Natural killer cell (primary cell): Measurements from ENCODE around the gene TTC9B. TPM values are rescaled to one million over a fixed set of nuclear protein-coding genes. Genes with fewer than 3 reads are reported as not detected.
"Not testable (repeated sequence)": the region's sequence is repeated elsewhere in the genome, so short reads cannot be mapped to it uniquely, and the experiment has no call there.

ENCODE experiments used
- ATAC-seq, 3 donors: fragments of 150-1000 bp in 2 of 3; fragments of 200-7000 bp in 1 of 3; cut with Tn5 transposase; 1 replicate in 1 of 3; 2 replicates in 2 of 3; pipeline ENCODE4 v1.10.0; 2021; ENCODE audit warnings: mild to moderate bottlenecking in 2 of 3, moderate library complexity in 2 of 3
- DNase-seq, 2 donors: peaks; one replicate each; pipeline versions ENCODE4 v3.0.0 to v3.0.0-alpha.2; 2013 to 2021; ENCODE audit warnings: mixed read lengths in 1 of 2
- H3K27ac ChIP-seq: one replicate; pipeline ENCODE4 v1.5.1; 2013; ENCODE audit warnings: mild to moderate bottlenecking, low read length
- H3K27me3 ChIP-seq: one replicate; pipeline ENCODE4 v1.6.1; 2013; ENCODE audit warnings: low read length; ENCODE audit not compliant: control insufficient read depth, insufficient read depth
- H3K36me3 ChIP-seq: one replicate; pipeline ENCODE4 v1.6.1; 2013; ENCODE audit warnings: low read length; ENCODE audit not compliant: control insufficient read depth, insufficient read depth
- H3K4me1 ChIP-seq: one replicate; pipeline ENCODE4 v1.6.1; 2013; ENCODE audit warnings: low read length; ENCODE audit not compliant: control insufficient read depth, insufficient read depth
- H3K4me3 ChIP-seq: one replicate; pipeline ENCODE4 v1.5.1; 2013; ENCODE audit warnings: low read length
- H3K9me3 ChIP-seq: one replicate; pipeline ENCODE4 v1.6.1; 2013; ENCODE audit warnings: low read length; ENCODE audit not compliant: control insufficient read depth, insufficient read depth
- H3K27ac Mint-ChIP-seq, 2 donors: one replicate each; pipeline ENCODE4 v1.8.0; 2022; ENCODE audit warnings: mild to moderate bottlenecking in 2 of 2, mixed read lengths in 2 of 2, moderate library complexity in 1 of 2
- H3K27me3 Mint-ChIP-seq, 2 donors: one replicate each; pipeline ENCODE4 v1.8.0; 2022; ENCODE audit warnings: low read depth in 2 of 2, mixed read lengths in 2 of 2
- H3K36me3 Mint-ChIP-seq: one replicate; pipeline ENCODE4 v1.8.0; 2022; ENCODE audit warnings: mixed read lengths
- H3K4me1 Mint-ChIP-seq, 2 donors: one replicate each; pipeline ENCODE4 v1.8.0; 2022; ENCODE audit warnings: mixed read lengths in 2 of 2
- H3K4me3 Mint-ChIP-seq: one replicate; pipeline ENCODE4 v1.8.0; 2022; ENCODE audit warnings: mild to moderate bottlenecking, moderate library complexity, mixed read lengths
- H3K9me3 Mint-ChIP-seq, 2 donors: one replicate each; pipeline ENCODE4 v1.8.0; 2022; ENCODE audit warnings: mixed read lengths in 2 of 2
- CTCF ChIP-seq: fragments of 200-600 bp; IDR thresholded peaks from one replicate; pipeline ENCODE4 v1.8.0; 2022; ENCODE audit warnings: antibody characterized with exemption
- WGBS: methylation state at CpG from one replicate; pipeline ENCODE4 v1.1.7; 2013; ENCODE audit warnings: missing lambda C conversion rate; ENCODE audit not compliant: insufficient coverage; 5-methylcytosine and 5-hydroxymethylcytosine counted together
- intact Hi-C: fragments of 100-400 bp; cut with micrococcal nuclease; formaldehyde crosslinking; loops from one replicate; pipeline ENCODE4 v1.14.2; 2022
- total RNA-seq, 4 donors: library from RNA; stranded (reverse); fragments of 120-200 nt in 1 of 4; gene quantifications; one replicate each; pipeline versions ENCODE4 v1.2.3 to v1.2.4, GENCODE V29; 2013 to 2022

The TTC9B gene
- total RNA-seq, 3 donors from 2014 or later (not counting 1 experiment from before 2014, with no cell fraction given): not detected

GRCh38 chr19:40221858-40222619 lies 3.9 kb upstream of the TTC9B start:
- H3K9me3 ChIP-seq: no peaks in the 10 kb centered on the region
- peaks cover 40% of the 10 kb centered on the region for H3K27me3 ChIP-seq
- peak; percentile 86 for TF ChIP-seq CTCF
- no peak overlapping the region for H3K4me3 ChIP-seq
- H3K27ac ChIP-seq: no peak overlapping the region
- Mint-ChIP-seq H3K27ac (peak overlapping the region in 1 of 2 donors; percentile 74), H3K9me3 (peaks cover 2 to 3% of the 10 kb centered on the region in 2 donors), H3K27me3 (peaks cover 45 to 47% of the 10 kb centered on the region in 2 donors), H3K4me1 (peaks cover 23 to 24% of the 10 kb centered on the region in 2 donors), H3K4me3 (peak overlapping the region; percentile 60), H3K36me3 (peaks cover 8% of the 10 kb centered on the region)
- intact Hi-C loops: loop anchor here (1.0 to 5.0 kb wide), 2 partner anchors 65 to 82 kb away; no protein-coding TSS in a partner anchor
- peak; percentile 85 to 87 (median 87) for ATAC-seq
- 65% methylated on average over 39 of the region's 41 CpGs for WGBS
- DNase-seq: peak; percentile 68 to 90
- peaks cover 25% of the 10 kb centered on the region for H3K4me1 ChIP-seq
- no peaks in the 10 kb centered on the region for H3K36me3 ChIP-seq

- intact Hi-C loops: loop anchor here (5.0 kb wide), 1 partner anchor 63 kb away; no protein-coding TSS in a partner anchor
- Mint-ChIP-seq H3K9me3 (peaks cover 2 to 3% of the 10 kb centered on the region in 2 donors), H3K4me3 (no peak overlapping the region), H3K36me3 (peaks cover 8% of the 10 kb centered on the region), H3K27me3 (peaks cover 39 to 47% of the 10 kb centered on the region in 2 donors), H3K4me1 (peaks cover 12 to 16% of the 10 kb centered on the region in 2 donors), H3K27ac (no peak overlapping the region)
- Histone ChIP-seq H3K27ac (no peak overlapping the region), H3K4me3 (no peak overlapping the region), H3K27me3 (peaks cover 40% of the 10 kb centered on the region), H3K36me3 (no peaks in the 10 kb centered on the region), H3K9me3 (no peaks in the 10 kb centered on the region), H3K4me1 (peaks cover 18% of the 10 kb centered on the region)
- no peak for ATAC-seq
- 88% methylated on average over 9 of the region's 9 CpGs for WGBS
- no peak for TF ChIP-seq CTCF
- no peak for DNase-seq
Measured at GRCh38 chr19:40220674-40221073, 2.5 kb upstream of the TTC9B start.

GRCh38 chr19:40219721-40220276 lies 1.6 kb upstream of the TTC9B start:
- Mint-ChIP-seq H3K36me3 (peaks cover 8% of the 10 kb centered on the region), H3K27ac (no peak overlapping the region), H3K9me3 (peaks cover 2 to 3% of the 10 kb centered on the region in 2 donors), H3K4me1 (peaks cover 7 to 12% of the 10 kb centered on the region in 2 donors), H3K27me3 (peaks cover 31 to 40% of the 10 kb centered on the region in 2 donors), H3K4me3 (no peak overlapping the region)
- intact Hi-C loops: loop anchor here (5.0 kb wide), 1 partner anchor 62 kb away; no protein-coding TSS in a partner anchor
- TF ChIP-seq CTCF: no peak
- Histone ChIP-seq H3K4me3 (no peak overlapping the region), H3K36me3 (no peaks in the 10 kb centered on the region), H3K27me3 (peaks cover 33% of the 10 kb centered on the region), H3K27ac (no peak overlapping the region), H3K4me1 (peaks cover 16% of the 10 kb centered on the region), H3K9me3 (no peaks in the 10 kb centered on the region)
- DNase-seq (no peak), ATAC-seq (no peak)
- 52% methylated on average over 8 of the region's 8 CpGs for WGBS

- H3K36me3 ChIP-seq, ATAC-seq, H3K36me3 Mint-ChIP-seq, H3K27ac ChIP-seq, DNase-seq, H3K27ac Mint-ChIP-seq, H3K9me3 ChIP-seq, H3K4me3 ChIP-seq, intact Hi-C loops, H3K4me3 Mint-ChIP-seq, H3K9me3 Mint-ChIP-seq: not testable (repeated sequence)
- H3K27me3 ChIP-seq: peaks cover 26% of the 10 kb centered on the region
- H3K4me1 ChIP-seq: peaks cover 16% of the 10 kb centered on the region
- Mint-ChIP-seq H3K4me1 (peaks cover 7 to 12% of the 10 kb centered on the region in 2 donors), H3K27me3 (peaks cover 26 to 33% of the 10 kb centered on the region in 2 donors)
- 83% methylated on average over 4 of the region's 4 CpGs for WGBS
Measured at GRCh38 chr19:40219029-40219428, 845 bp upstream of the TTC9B start.
